Measurements from ENCODE around the gene GPRIN3.
"Not testable (repeated sequence)": the region's sequence is repeated elsewhere in the genome, so short reads cannot be mapped to it uniquely, and the experiment has no call there.

Gene GPRIN3

DNA sequence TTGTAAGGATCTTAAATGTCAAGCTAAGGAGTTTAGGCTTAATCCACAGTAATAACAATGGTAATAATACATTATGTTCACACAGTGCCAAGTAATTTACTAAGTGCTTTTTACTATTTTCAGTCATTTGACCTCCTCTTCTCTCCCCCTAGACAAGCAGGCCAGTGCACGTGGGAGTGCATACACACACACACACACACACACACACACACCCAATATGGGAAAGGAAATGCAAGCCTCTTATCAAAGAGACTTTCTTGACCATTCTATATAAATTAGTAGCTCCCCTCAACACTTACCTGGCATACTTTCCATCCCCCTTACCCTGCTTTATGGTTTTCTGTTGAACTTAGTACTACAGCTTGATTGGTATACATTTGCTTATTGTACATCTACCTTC is 3.8 kb upstream of the GPRIN3 start:
- no peak for DNase-seq

- DNase-seq, result not testable (repeated sequence)
Observed at GRCh38 chr4:89309154-89309553, 1.6 kb upstream of the GPRIN3 start.

DNA sequence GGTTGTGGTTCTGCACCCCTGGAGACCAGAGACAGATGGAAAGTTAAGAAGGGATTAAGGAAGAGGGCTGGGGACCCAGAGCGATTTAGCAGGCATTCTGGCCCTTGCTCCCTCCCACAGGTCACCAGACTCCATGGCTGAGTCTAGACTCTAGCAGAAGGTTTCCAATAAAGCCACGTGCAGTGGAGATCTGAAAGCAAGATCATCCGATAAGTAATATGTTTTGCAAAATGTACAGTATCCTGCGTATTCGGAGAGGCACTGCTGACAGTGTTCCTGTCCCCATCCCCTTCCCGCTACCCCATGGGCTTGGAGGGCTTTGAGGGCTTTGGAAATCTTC is 531 bp upstream of the GPRIN3 start:
- DNase-seq, result no peak

DNA sequence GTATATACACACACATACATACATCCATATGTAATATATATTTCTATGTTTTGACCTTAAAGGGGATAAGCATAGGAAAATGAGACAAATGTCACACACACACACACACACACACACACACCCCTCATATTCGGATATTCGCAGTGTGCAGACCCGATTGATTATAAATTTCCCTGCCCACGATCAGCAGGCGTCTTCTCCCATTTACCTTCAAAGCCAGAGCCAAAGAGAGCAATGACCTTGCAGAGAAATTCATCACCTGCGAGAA is 488 bp downstream of the GPRIN3 start:
- no peak for DNase-seq

- no peak for DNase-seq
Observed at GRCh38 chr4:89306486-89307177, 968 bp downstream of the GPRIN3 start.

- DNase-seq, result no peak
Observed at GRCh38 chr4:89305712-89306437, 1.7 kb downstream of the GPRIN3 start.

GRCh38 chr4:89305028-89305427 is 2.6 kb downstream of the GPRIN3 start:
- DNase-seq, result no peak

DNA sequence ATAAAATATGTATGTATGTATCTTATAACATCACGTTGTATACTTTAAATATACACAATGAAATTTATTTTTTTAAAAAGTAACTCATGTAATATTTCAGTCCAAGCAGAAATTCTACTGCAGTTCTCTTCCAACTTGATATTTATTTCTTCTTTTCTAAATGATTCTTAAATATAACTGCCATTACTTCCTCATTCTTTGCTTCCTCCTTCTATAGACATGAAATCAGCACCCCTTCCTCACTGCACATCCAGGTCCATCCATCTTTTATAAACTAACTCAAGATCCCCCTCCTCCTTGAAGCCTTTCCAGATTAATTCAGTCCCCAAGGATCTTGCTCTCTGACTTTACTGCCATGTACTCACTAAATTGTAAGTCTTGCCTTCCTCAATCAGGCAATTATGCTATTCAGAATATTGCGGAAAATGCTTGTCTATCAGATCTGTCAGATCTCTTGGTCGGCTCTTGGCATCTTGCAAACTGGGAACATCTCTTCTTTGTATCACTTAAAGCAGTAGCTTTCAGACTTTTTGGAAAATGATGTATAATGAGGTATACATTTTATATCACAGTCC is 3.7 kb downstream of the GPRIN3 start:
- no peak for DNase-seq

- DNase-seq, result no peak
Observed at GRCh38 chr4:89303177-89303576, 4.4 kb downstream of the GPRIN3 start.

DNA sequence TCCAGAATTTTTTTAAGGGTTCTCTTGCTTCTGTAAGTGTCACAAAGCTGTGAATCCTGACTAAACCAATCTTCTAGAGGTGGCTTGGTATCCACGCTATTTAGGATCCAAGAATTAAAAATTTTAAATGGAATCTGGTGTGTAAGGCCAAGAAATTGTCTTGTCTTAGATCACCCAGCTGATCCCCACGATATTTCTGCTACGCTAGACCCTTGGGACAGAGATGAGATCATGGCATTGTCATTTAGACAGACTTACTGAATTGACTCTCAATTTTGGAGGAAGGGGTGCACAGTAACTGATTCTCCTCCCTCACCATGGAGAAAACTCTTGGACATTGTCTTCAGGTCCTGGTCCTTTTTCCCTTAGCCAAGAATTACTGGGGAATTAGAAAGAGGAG is 5.7 kb downstream of the GPRIN3 start:
- DNase-seq, result no peak

DNA sequence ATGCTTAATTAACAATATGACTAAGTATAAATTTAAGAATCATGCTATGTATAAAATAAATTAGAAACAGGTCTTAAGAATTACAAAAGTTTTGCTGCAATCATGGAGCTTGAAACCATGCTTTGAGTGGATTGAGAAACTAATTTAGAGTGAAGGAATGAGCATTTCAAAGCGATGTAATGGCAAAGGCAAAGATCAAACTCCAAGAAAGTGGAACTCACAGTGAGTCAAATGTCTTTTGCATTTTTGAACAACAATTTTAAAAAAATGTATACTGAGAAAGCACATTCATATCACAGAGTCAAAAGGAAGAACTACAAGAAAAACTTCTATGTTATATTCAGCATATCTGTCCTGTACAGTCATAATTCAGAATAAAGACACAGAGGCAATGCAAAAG is 6.6 kb downstream of the GPRIN3 start:
- DNase-seq, result no peak

- no peak for DNase-seq
Observed at GRCh38 chr4:89300499-89300898, 7.1 kb downstream of the GPRIN3 start.

GRCh38 chr4:89300060-89300459 is 7.5 kb downstream of the GPRIN3 start:
- no peak for DNase-seq

GRCh38 chr4:89299153-89299791 is 8.3 kb downstream of the GPRIN3 start:
- no peak for DNase-seq

DNA sequence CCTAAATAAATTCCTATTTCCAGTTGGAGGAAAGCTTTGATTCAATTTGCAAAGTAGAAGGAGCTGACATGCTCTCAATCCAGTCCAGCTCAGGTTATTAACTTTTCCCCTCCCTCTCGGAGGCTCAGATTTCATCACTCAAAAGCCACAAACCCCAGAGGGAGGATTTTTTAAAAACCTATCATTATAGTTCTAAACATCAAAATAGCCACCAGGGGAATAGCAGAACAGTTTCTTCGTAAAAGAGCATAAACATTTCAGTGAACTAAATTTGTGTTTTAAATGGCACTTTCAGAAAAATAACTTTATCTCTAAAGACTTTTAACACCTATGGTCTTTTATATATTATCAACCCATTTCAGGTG is 8.8 kb downstream of the GPRIN3 start:
- no peak for DNase-seq

DNA sequence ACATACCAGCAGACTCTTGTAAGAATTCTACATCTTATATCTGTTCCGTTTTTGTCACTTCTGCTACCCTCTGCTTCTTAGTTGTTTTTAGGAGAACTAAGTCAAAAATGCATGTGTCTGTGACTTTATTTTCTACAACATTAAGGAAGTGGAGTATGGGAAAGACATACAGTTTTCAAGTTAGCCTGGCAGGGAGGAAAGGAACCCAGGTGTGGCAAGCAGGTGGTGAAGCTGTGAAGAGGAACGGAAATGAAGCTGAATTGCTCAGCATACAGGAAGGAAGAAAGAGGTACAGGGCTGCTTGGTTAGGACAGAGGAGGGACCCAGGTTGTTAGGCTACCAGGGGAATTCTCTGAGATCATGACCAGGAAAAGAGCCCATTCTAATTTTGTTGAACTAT is 9.4 kb downstream of the GPRIN3 start:
- DNase-seq, result no peak

GRCh38 chr4:89296896-89297295 is 10.7 kb downstream of the GPRIN3 start:
- DNase-seq, result no peak

GRCh38 chr4:89296399-89296798 is 11.2 kb downstream of the GPRIN3 start:
- no peak for DNase-seq

GRCh38 chr4:89295415-89295927 is 12.1 kb downstream of the GPRIN3 start:
- DNase-seq, result no peak

DNA sequence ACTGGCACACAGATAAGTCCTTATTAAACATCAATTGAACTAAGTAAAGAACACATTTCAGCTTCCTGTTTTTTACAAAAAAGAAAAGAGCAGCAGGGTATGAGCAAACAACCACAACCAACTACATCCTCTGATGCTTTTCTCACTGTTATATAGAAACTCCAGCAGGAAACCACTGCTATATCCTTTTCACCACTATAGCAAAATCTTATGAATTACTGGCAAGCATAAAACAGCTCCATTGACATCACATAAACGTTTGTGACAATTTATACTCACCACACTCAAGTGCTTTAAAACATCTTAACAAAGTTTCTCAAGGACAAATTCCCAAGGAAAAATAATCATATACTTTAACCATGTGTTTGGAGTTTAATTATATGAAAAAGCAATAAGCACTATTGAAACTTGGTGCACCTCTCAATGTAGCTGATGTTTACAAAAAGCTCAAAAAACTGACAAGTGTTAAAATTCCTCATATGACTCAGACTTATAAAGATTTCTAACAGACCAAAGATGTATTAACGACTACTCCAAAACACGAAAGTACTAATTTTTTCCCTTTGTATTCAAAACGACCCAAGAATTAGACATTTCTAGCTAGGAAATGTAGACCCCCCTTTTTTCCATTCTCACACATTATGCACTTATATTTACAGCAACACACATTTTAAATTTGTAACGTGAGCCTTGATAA is 12.9 kb downstream of the GPRIN3 start:
- DNase-seq, result no peak

- DNase-seq, result no peak
Observed at GRCh38 chr4:89293299-89293698, 14.3 kb downstream of the GPRIN3 start.

DNA sequence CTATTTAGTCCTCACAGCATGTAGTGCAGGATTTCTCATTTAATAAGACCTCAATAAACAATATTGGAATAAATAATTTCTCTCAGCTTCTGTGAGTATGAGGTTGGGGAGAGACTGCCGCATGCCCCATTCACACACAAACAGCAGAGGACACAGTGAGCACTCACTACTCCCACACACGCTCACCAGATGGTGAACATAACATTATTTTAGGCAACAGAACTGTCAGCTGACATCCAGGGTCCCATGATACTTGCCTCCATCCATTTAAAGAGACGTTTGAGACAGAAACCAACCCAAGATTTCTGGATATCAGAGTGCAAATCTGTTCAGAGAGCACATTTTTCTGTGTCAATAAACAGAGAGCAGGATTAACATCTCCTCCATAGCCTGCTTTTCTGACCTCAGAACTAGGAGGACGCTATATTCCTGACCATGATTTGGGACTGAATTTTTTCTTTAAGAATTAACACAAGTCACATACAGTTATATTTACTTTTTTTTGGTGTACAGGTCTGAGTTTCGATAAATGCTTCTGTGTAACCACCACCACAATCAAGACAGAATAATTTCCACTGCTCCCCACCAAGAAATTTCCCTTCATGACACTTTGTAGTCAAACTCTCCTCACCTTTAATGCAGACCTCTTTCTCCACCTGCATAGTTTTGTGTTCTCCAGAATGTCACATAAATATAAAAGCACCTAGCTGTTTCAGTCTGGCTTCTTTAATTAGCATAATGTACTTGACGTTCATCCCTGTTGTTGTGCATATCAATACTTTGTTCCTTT is 16.7 kb downstream of the GPRIN3 start:
- no peak for DNase-seq

- DNase-seq, result no peak
Observed at GRCh38 chr4:89289312-89289711, 18.3 kb downstream of the GPRIN3 start.

Data from activated gamma-delta T cell (primary cell).